GM12878 (cell line): ENCODE measurements around the gene RASSF10.

Experiments used
- CTCF ChIP-seq, 3 experiments: IDR thresholded peaks in 2 of 3; conservative IDR thresholded peaks in 1 of 3; 2 replicates each; pipeline ENCODE4 v1.5.1; 2011; ENCODE audit warnings: low read depth in 3 of 3, low read length in 3 of 3, mild to moderate bottlenecking in 3 of 3, control low read depth in 2 of 3, moderate library complexity in 2 of 3, inconsistent platforms in 1 of 3, mixed read lengths in 1 of 3; ENCODE audit not compliant: control insufficient read depth in 2 of 3, insufficient read depth in 1 of 3; ENCODE audit errors: extremely low read depth in 1 of 3
- TF ChIP-seq, protein P1 (sequence below): IDR thresholded peaks from 2 replicates; pipeline ENCODE4 v1.6.1; 2012; ENCODE audit warnings: improper control_type of control experiment, low read depth, low read length; ENCODE audit not compliant: insufficient replicate concordance

DNA sequence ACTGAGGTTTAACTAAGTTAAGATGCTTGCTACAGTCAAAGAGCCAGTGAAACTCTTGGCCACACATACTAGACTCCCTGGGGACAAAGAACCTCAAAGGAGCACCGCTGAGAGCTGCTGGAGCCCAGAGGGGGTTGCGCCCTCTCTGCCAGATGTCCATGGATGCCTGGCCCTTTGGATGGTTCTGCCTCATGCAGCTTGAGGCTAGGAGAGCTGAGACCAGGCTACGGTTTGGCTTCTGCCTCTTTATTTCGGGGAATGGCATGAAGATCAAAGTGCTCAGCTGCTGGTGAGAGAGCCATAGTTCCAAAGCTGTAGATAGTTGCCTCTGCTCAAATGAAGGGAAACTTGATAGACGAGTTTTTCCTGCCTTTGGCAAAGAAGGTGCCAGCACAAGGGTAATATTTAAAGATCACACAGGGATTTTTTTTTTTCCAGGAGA, 43.0 kb downstream of the RASSF10 start:
- no peak for TF ChIP-seq CTCF (IDR thresholded peaks at IDR 0.05 in 2 of 3, conservative IDR thresholded peaks at IDR 0.05 in 1 of 3; ENCODE audit: control insufficient read depth in 2 of 3, extremely low read depth in 1 of 3, insufficient read depth in 1 of 3, low read depth in 3 of 3, low read length in 3 of 3)
- TF ChIP-seq, protein P1, sequence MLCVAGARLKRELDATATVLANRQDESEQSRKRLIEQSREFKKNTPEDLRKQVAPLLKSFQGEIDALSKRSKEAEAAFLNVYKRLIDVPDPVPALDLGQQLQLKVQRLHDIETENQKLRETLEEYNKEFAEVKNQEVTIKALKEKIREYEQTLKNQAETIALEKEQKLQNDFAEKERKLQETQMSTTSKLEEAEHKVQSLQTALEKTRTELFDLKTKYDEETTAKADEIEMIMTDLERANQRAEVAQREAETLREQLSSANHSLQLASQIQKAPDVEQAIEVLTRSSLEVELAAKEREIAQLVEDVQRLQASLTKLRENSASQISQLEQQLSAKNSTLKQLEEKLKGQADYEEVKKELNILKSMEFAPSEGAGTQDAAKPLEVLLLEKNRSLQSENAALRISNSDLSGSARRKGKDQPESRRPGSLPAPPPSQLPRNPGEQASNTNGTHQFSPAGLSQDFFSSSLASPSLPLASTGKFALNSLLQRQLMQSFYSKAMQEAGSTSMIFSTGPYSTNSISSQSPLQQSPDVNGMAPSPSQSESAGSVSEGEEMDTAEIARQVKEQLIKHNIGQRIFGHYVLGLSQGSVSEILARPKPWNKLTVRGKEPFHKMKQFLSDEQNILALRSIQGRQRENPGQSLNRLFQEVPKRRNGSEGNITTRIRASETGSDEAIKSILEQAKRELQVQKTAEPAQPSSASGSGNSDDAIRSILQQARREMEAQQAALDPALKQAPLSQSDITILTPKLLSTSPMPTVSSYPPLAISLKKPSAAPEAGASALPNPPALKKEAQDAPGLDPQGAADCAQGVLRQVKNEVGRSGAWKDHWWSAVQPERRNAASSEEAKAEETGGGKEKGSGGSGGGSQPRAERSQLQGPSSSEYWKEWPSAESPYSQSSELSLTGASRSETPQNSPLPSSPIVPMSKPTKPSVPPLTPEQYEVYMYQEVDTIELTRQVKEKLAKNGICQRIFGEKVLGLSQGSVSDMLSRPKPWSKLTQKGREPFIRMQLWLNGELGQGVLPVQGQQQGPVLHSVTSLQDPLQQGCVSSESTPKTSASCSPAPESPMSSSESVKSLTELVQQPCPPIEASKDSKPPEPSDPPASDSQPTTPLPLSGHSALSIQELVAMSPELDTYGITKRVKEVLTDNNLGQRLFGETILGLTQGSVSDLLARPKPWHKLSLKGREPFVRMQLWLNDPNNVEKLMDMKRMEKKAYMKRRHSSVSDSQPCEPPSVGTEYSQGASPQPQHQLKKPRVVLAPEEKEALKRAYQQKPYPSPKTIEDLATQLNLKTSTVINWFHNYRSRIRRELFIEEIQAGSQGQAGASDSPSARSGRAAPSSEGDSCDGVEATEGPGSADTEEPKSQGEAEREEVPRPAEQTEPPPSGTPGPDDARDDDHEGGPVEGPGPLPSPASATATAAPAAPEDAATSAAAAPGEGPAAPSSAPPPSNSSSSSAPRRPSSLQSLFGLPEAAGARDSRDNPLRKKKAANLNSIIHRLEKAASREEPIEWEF, result no peak
